GM21576 (cell line): ENCODE measurements around the gene POU2F3.

Source experiments
- ATAC-seq: cut with Tn5 transposase; IDR thresholded peaks from one replicate; pipeline ENCODE4 v1.9.1; 2021; ENCODE audit warnings: mild to moderate bottlenecking, moderate library complexity; ENCODE audit not compliant: unreplicated experiment

Gene POU2F3

GRCh38 chr11:120210626-120211521 lies 29.1 kb upstream of the POU2F3 start, which contains the start of gene OAF:
Gene OAF, plus strand, starts transcription at chr11:120211032. Its CDS starts 248 bp downstream, at chr11:120211280.
- peak; percentile 67 for ATAC-seq

GRCh38 chr11:120211522-120212258 lies 28.2 kb upstream of the POU2F3 start:
- ATAC-seq: no peak

- ATAC-seq: no peak
These were observed 27.6 kb upstream of the POU2F3 start for GRCh38 chr11:120212259-120212878.

- no peak for ATAC-seq
These were observed 27.0 kb upstream of the POU2F3 start for GRCh38 chr11:120212926-120213325.

- no peak for ATAC-seq
These were observed 25.4 kb upstream of the POU2F3 start for GRCh38 chr11:120214581-120214980.

DNA sequence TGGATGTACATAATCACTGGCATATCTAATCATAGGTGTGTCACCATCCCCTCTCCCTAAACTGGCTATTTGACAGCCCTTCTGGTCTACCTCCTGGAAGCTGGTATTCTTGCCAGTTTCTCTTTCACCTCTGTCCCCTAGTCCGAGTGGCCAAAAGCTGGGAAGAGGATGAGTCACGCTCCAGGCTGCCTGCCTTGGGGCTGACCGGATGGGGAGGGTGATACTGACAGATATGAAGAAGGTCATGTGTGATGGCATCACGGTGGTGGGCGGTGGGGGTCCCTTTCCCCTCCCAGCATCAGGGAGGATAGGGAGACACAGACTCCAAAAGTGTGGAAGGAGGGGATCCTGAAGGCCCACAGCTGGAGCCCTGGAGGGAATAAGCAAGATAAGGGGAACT lies 24.3 kb upstream of the POU2F3 start:
- ATAC-seq: no peak

GRCh38 chr11:120216426-120217102 lies 23.4 kb upstream of the POU2F3 start:
- no peak for ATAC-seq

- no peak for ATAC-seq
These were observed 22.4 kb upstream of the POU2F3 start for GRCh38 chr11:120217526-120217925.

- ATAC-seq: no peak
These were observed 21.8 kb upstream of the POU2F3 start for GRCh38 chr11:120217941-120218694.

DNA sequence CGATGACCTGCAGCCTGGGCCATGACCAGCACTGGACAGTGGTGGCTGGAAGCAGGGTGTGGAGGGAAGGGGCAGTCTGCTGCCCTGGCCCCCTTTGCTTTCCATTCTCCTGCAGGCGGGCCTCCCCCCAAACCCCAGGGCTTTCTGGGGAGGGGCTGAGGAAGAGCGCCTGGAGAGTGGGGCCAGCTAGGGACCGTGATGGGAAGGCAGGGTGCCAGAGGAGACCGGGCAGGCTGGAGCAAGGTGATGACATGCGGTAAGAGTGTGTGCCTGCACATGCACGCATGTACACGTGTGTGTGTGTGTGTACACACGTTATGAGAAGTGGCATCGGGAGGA lies 21.3 kb upstream of the POU2F3 start:
- ATAC-seq: no peak

GRCh38 chr11:120219232-120219937 lies 20.6 kb upstream of the POU2F3 start:
- ATAC-seq: no peak

GRCh38 chr11:120219938-120220746 lies 19.8 kb upstream of the POU2F3 start:
- no peak for ATAC-seq

DNA sequence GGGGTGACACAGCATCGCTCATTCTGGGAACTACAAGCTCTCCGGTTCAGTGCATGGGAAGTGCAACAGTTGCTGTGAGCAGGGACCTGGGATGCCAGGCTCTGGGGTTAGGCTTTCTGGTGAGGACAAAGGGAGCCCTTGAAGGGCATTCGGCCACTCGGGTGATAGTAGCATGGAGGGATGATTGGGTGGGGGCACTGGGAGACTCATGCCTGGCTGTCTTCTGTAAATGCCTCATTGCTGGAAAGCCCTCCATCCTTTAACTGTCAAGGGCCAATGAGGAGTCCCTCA lies 19.2 kb upstream of the POU2F3 start:
- no peak for ATAC-seq

DNA sequence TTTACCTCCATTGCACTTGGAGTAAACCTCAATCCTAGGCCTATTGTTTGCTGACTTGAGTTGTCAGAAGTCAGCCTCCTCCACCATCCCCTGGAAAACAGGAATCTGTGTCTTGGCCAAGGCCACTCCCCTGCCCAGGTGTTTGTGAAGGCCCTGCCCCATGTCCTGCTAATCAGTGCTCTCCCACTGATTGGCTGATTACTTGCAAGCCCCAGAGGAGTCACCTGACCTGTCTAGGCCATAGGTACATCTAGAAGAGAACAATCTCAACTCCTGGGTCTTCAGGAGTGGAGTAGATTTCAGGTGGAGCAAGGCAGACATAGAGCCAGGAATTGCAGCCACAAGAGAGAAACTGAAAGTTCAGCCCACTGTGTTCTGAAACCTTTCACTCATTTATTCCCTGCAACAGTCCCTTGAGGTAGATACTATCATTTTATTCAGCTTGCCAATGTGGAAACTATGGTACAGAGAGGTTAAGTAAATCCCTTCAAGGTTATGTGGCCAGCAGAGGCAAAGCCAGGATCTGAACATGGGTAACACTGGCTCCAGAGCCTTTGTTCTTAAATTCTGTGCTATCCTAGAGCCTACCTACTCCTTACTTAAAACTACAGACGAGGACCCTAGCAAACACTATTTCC lies 18.7 kb upstream of the POU2F3 start:
- ATAC-seq: no peak

DNA sequence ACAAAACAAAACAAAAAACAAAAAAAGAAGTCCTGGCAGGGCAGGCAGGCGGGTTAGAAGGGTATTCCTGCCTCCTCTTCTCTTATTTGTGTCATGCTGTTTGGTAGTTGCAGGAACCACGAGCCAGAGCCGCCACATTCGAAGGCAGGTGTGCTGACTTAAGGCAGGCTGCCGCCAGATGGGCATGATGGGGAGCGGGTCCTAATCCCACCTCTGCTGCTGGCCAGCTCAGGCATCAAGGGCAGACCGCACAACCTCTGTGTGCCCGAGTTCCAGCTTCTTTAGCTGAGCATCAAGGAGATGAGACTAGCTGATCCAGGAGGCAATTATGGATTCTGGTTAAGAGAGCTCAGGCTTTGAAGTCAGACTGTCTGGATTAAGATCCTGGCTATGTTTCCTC lies 17.0 kb upstream of the POU2F3 start:
- ATAC-seq: no peak

GRCh38 chr11:120223793-120224192 lies 16.1 kb upstream of the POU2F3 start:
- no peak for ATAC-seq

- no peak for ATAC-seq
These were observed 15.6 kb upstream of the POU2F3 start for GRCh38 chr11:120224361-120224760.

DNA sequence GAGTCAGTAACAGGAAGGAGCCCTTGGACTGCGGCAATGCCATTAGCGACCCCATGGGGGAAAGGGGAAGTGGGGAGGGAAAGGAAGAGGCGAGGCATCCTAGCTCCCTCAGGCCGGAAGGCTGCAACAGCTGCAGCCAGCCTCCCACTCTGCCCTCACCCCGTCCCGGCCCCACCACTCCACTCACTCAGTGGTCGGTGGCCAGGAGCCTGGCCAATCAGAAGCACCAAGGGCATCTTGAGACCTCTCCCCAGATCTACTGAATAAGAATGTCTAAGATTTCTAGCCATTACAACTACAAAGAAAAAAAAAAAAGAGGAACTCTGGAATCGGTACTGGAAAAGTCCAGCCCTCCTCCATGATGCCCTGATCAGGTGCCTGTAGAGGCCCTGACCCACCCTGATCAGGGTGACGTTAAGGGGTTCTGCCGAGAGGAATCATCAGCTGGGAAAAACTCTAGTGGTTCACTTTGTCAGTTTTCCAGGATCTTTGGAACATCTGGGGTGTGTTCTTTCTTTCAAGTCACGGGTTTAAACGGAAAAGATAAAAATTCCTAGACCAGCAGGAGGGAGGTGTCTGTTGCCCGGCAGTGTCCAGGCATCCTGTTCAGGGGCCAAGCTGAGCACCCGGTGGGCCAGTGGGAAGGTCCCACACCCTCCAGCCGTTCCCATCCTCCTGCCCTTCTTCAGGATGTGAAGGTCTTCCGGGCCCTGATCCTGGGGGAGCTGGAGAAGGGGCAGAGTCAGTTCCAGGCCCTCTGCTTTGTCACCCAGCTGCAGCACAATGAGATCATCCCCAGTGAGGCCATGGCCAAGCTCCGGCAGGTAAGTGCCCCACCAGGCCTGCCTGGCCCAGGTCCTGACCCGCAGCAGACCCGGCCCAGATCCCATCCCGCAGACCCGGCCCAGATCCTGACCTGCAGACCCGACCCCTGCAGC lies 14.7 kb upstream of the POU2F3 start:
- no peak for ATAC-seq
